ENCODE measurements around the gene EMC7. TPM values are rescaled to one million over a fixed set of nuclear protein-coding genes. Genes with fewer than 3 reads are reported as not detected.

EMC7 gene
- total RNA-seq, 1 experiment from 2014 or later: 40.0 TPM

- no peak for DNase-seq (ENCODE audit: low spot score)
These were observed 62.5 kb downstream of the EMC7 start, which contains the start of gene AVEN for GRCh38 chr15:34038871-34039789. Gene AVEN, minus strand, starts transcription at chr15:34039204. Its CDS starts 158 bp downstream, at chr15:34039046.

GRCh38 chr15:34038023-34038870 is 63.4 kb downstream of the EMC7 start:
- peak; percentile 42 for DNase-seq (ENCODE audit: low spot score)

Other genes starting within 250 kb of the EMC7 start
- 0.02 TPM in 1 of 2 replicates, not detected in the other for gene CHRM5, start 133.4 kb downstream of the EMC7 start, total RNA-seq (2014; rRNA removed; shearing (Covaris generic))
- 37.5 and 39.6 TPM in 2 replicates for gene AVEN, start 62.7 kb downstream of the EMC7 start, total RNA-seq (2014; rRNA removed; shearing (Covaris generic))
- gene PGBD4, start 221 bp upstream of the EMC7 start, total RNA-seq (2014; rRNA removed; shearing (Covaris generic)): 1.3 and 1.6 TPM in 2 replicates
- gene KATNBL1, start 108.2 kb upstream of the EMC7 start, total RNA-seq (2014; rRNA removed; shearing (Covaris generic)): 48.9 and 49.8 TPM in 2 replicates
- 191 and 281 TPM in 2 replicates for gene EMC4, start 123.2 kb upstream of the EMC7 start, total RNA-seq (2014; rRNA removed; shearing (Covaris generic))
- gene SLC12A6, start 235.9 kb upstream of the EMC7 start, total RNA-seq (2014; rRNA removed; shearing (Covaris generic)): 5.7 and 7.6 TPM in 2 replicates
- 341 and 382 TPM in 2 replicates for gene NOP10, start 241.3 kb upstream of the EMC7 start, total RNA-seq (2014; rRNA removed; shearing (Covaris generic))
- gene NUTM1, start 241.5 kb upstream of the EMC7 start, total RNA-seq (2014; rRNA removed; shearing (Covaris generic)): not detected in 2 replicates

Measured in A172 (cell line).